Stimulated activated CD4-positive, alpha-beta T cell treated with anti-CD3 and anti-CD28 coated beads, Interleukin-2, amount 100 ng/mL, for 48 hours (primary cell): Measurements from ENCODE around the gene PLK5.
"Not testable (repeated sequence)": the region's sequence is repeated elsewhere in the genome, so short reads cannot be mapped to it uniquely, and the experiment has no call there.

Source experiments
- DNase-seq, 2 donors: peaks; one replicate each; pipeline ENCODE4 v3.0.0-alpha.2; 2020

Gene PLK5

DNA sequence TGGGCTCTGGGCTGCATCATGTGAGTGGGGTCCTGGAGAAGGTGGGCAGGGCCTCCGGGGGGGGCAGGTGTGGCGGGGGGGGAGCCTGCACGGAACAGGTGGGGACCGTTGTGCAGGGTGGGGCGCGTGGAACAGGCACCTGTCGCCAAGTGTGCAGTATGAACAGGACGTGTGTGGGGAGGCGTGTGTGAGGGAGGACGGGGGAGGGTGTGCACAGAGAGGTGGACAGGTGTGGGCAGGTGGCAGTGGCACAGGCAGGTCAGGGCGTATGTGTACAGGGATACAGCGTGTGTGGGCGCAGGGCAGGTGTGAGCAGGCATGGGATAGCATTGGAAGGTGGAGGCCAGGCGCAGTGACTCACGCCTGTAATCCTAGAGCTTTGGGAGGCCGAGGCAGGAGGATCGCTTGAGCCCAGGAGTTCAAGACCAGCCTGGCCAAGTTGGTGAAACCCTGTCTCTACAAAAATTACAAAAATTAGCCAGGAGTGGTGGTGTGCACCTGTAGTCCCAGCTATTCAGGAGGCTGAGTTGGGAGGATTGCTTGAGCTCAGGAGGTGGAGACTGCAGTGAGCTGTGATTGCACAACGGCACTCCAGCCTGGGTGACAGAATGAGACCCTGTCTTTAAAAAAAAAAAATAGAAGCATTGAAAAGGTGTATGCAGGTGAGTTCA is 3.2 kb downstream of the PLK5 start:
- no peak for DNase-seq

DNA sequence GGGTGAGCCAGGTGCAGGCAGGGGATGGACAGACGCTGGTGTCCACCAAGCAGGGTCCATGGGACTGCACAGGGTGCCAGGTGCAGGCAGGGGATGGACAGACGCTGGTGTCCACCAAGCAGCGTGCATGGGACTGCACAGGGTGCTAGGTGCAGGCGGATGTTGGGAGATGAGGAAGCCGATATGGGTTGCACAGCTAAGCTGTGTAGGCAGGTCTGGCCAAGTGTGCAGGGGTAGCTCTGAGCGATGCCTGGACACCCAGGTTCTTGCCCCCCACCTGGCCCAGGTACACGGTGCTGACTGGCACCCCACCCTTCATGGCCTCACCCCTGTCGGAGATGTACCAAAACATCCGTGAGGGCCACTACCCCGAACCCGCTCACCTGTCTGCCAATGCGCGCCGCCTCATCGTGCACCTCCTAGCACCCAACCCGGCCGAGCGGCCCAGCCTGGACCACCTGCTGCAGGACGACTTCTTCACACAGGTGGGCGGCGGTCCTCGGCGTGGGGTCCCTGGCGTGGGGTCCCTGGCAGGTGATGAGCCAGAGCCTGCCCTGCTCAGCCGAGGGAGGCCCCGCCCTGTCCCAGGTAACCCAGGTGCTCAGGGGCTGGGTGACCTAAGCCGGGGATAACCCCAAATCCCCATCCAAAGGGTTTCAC is 3.9 kb downstream of the PLK5 start:
- no peak for DNase-seq

GRCh38 chr19:1528596-1529429 is 4.9 kb downstream of the PLK5 start:
- no peak for DNase-seq

GRCh38 chr19:1529430-1529816 is 5.5 kb downstream of the PLK5 start:
- no peak for DNase-seq

DNA sequence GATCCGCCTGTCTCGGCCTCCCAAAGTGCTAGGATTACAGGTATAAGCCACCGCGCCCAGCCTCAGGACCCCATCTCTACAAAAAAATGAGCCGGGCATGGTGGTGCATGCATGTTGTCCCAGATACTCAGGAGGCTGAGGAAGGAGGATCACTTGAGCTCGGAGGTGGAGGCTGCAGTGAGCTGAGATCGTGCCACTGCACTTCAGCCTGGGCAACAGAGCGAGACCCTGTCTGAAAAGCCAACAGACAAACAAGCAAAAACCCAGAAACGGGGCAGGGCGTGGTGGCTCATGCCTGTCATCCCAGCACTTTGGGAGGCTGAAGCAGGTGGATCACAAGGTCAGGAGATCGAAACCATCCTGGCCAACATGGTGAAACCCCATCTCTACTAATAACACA is 7.0 kb downstream of the PLK5 start:
- DNase-seq: not testable (repeated sequence)

- no peak for DNase-seq
Observed at GRCh38 chr19:1531587-1531986, 7.7 kb downstream of the PLK5 start.

DNA sequence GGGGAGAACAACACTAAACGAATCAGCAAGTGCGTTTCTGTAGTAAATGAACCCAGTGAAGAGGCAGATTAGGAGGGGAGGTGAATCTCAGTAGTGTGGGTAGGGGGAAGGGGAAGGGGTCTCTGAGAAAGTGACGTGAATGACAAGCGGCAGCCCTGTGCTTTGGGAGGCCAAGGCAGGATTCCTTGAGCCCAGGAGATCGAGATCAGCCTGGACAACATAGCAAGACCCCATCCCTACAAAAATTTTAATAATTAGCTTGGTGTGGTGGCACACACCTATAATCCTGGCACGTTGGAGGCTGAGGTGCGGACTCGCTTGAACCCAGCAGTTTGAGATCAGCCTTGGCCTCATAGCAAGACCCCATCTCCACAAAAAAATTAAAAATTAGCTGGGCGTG is 8.1 kb downstream of the PLK5 start:
- no peak for DNase-seq

GRCh38 chr19:1533510-1534150 is 9.8 kb downstream of the PLK5 start:
- DNase-seq: no peak

DNA sequence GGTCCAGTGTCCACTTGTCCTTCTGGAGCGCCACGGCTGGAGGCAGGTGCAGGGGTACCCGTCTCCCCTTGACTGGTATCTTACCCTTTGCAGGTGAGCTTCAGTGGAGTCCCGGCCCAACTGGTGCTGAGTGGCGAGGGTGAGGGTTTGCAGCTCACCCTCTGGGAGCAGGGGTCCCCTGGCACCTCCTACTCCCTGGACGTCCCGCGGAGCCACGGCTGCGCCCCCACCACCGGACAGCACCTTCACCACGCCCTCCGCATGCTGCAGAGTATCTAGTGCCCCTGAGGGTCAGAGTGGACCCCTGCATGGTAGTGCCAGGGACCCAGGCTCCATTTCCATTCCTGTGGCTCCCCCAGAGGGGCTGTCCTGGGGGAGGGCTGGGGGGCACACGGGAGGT is 11.1 kb downstream of the PLK5 start:
- DNase-seq: no peak

GRCh38 chr19:1535699-1536098 is 11.8 kb downstream of the PLK5 start:
- DNase-seq: not testable (repeated sequence)

- no peak for DNase-seq
Observed at GRCh38 chr19:1538978-1539377, 15.1 kb downstream of the PLK5 start.

DNA sequence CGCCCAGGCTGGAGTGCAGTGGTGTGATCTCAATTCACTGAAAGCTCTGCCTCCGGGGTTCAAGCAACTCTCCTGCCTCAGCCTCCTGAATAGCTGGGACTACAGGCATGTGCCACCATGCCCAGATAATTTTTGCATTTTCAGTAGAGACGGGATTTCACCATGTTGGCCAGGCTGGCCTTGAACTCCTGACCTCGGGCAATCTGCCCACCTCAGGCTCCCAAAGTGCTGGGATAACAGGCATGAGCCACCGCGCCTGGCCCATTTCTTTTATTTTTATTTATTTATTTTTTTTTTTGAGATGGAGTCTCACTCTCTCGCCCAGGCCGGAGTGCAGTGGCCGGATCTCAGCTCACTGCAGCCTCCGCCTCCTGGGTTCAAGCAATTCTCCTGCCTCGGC is 15.9 kb downstream of the PLK5 start:
- not testable (repeated sequence) for DNase-seq

GRCh38 chr19:1540365-1540925 is 16.6 kb downstream of the PLK5 start:
- no peak for DNase-seq

- DNase-seq: no peak
Observed at GRCh38 chr19:1549332-1549945, 25.6 kb downstream of the PLK5 start.

GRCh38 chr19:1551068-1552040 is 27.5 kb downstream of the PLK5 start:
- no peak for DNase-seq

GRCh38 chr19:1553415-1553814 is 29.5 kb downstream of the PLK5 start:
- DNase-seq: no peak

DNA sequence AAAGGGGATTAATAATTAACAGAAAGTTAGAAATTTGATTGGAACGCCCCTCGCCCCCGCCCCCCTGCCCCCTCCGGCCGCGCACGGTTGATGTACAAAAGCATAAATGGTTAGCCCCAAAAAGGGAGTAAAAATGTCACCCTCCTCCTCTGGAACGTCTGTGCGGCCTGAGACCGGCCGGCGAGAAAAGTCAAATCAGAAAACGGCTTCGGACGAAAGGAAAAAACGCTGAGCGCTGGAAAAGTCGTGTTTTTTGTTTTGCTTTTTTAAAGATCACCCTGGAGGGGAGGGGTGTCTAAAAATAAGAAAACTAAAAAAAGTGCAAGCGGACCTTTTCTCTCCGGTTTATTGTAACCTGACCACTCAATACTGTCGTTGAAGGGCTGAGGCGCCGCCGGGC is 31.1 kb downstream of the PLK5 start:
- no peak for DNase-seq

DNA sequence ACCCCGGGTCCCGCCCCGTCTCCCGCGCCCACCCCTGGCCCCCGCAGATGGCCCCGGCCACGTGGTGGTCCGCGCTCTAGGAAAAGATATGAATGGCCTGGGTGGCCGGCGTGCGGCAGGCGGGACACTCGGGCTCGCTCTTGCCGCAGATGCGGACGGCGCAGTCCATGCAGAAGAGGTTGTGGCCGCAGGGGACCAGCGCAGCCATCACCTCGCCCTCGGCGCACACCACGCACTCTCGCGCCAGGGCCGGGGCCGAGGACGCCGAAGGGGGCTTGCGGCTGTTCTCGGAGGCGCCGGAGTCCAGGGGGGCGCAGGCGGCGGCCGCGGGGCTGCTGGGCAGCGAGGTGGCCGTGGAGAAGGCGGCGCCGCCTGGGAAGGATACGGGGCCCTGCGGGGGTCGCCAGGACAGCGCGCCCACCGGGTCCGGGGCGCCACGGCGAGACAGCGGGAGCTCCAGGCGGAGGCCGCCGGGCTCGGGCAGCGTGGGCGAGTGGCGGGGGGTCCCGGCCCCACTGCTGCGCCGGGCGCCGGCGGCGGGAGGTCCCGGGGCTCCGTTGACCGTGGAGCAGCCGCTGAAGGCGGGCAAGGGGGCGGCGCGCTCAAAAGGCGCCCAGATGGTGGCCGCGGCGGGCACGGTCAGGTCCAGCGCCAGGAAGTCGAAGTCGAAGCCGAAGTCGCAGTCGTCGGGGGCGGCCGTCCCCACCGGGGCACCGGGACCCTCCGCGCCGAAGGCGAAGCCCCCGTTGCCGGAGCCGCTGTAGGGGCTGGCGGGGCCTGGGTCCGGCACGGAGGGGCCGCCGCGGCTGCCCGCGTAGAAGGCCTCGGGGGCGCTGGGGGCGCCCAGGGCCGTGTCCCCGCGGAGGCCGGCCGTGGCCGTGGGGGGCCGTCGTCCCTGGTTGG is 31.9 kb downstream of the PLK5 start:
- DNase-seq: no peak

DNA sequence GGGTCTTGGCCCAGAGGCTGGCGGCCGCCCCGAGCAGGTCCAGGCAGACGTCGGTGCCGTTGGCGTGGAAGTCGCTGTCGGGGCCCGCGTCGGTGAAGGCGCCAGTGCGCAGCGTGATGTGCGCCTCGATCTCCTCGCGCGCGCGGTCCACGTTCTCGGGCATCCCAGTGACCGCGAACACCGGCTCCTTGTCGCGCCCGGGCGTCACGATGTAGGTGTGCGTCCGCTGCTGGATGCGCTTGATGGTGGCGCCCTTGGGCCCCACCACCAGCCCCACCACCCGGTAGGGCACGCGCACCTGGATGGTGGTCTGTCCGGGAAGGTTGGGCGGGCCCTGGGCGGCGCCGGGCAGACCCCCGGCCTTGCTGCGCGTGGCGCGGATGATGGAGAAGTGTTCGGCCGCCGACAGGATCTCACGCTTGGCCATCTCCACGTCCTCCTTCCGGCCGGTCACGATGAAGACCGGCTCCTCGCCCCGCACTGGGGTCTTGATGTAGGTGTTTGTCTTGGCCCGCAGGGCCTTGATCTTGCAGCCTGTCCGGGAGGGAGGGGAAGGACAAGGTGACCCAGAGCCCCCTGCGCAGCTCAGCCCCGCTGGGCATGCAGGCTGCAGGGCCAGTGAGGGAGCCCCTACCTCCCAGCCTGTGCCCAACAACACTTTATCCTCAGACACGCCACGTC is 32.7 kb downstream of the PLK5 start:
- no peak for DNase-seq

DNA sequence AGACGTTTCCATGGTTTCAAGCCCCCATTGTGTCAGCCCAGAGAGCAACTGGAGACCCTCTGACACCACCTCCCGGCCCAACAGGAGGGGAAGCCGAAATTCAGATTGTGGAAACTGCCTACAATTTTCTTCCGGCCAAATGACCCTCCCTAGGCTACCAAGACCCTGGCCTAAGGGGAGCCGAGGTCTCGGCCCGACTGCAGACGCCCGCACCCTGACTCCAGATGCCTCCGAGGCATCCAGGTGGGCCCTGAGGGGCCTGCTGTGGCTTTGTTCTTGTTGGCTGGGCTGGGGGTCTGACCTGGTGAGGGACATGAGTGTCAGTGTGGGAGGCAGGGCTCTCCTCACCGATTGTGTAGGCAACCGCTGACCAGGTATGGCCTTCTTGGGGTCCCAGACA is 34.7 kb downstream of the PLK5 start:
- no peak for DNase-seq
